Measurements from ENCODE around the gene RFLNA. TPM values are rescaled to one million over a fixed set of nuclear protein-coding genes. Genes with fewer than 3 reads are reported as not detected.

The RFLNA gene
- total and polyA plus RNA-seq, 2 of the 13 experiments (the other 11 are each of a cell fraction or from before 2014, with no cell fraction given): not detected

DNA sequence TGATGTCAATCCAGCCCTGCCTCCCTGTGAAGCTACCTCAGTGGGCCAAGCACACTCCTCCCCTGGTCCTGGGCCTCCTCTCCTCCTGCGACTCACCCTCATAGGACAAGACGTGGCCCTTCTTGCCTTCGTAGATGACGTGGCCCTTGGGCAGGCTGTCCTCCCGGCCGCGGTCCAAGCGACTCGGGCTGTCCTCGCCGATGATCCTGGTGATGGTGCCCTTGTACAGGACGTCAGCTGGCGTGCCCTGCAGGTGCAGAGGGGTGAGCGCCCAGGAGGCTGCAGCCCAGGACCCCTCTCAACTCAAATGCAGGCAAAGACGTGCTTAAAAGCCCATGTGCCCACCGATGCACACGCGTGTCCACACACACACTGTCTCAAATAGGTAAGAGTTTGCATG, 55.6 kb downstream of the RFLNA start (continued):
- TF ChIP-seq, protein P1, sequence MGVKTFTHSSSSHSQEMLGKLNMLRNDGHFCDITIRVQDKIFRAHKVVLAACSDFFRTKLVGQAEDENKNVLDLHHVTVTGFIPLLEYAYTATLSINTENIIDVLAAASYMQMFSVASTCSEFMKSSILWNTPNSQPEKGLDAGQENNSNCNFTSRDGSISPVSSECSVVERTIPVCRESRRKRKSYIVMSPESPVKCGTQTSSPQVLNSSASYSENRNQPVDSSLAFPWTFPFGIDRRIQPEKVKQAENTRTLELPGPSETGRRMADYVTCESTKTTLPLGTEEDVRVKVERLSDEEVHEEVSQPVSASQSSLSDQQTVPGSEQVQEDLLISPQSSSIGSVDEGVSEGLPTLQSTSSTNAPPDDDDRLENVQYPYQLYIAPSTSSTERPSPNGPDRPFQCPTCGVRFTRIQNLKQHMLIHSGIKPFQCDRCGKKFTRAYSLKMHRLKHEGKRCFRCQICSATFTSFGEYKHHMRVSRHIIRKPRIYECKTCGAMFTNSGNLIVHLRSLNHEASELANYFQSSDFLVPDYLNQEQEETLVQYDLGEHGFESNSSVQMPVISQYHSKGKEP (CRISPR knock-in tag; IDR thresholded peaks at IDR 0.05): no peak
- TF ChIP-seq, protein P2, sequence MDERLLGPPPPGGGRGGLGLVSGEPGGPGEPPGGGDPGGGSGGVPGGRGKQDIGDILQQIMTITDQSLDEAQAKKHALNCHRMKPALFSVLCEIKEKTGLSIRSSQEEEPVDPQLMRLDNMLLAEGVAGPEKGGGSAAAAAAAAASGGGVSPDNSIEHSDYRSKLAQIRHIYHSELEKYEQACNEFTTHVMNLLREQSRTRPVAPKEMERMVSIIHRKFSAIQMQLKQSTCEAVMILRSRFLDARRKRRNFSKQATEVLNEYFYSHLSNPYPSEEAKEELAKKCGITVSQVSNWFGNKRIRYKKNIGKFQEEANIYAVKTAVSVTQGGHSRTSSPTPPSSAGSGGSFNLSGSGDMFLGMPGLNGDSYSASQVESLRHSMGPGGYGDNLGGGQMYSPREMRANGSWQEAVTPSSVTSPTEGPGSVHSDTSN (CRISPR knock-in tag; IDR thresholded peaks at IDR 0.05): no peak

- ChIA-PET CTCF (ENCODE audit: low intra/inter-chr PET ratio, low total read pairs) (no interaction called here), POLR2A (interaction anchor here (2.9 kb wide), 1 partner anchor 38 kb away, joined by 11 read pairs; no protein-coding TSS in a partner anchor)
- H3K4me1 ChIP-seq (ENCODE audit: insufficient read depth, low read length): peaks cover 20% of the 10 kb centered on the region
- in situ Hi-C loops (cut with HindIII; ENCODE audit: extremely low pct_ligation_motif_present, low pct_unique_long_range_greater_than_20kb) (loop anchor here (10.0 kb wide), 1 partner anchor 413 kb away; no protein-coding TSS in a partner anchor), intact Hi-C loops (cut with micrococcal nuclease; ENCODE audit: unreplicated experiment) (no loop called here)
- H3K79me2 ChIP-seq (ENCODE audit: insufficient read depth, low read length): no peaks in the 10 kb centered on the region
- H3K27ac ChIP-seq (ENCODE audit: extremely low read length, insufficient read depth, low read length): no peak overlapping the region
- no peak overlapping the region for H2AFZ ChIP-seq (ENCODE audit: low read length)
- FAIRE-seq (no peak), DNase-seq (ENCODE audit: low spot score) (no peak), ATAC-seq (no peak)
- WGBS (ENCODE audit: low lambda C conversion rate): 100% methylated on average over 5 of the region's 7 CpGs
- H4K20me1 ChIP-seq (ENCODE audit: insufficient read depth, low read length): peaks cover 13% of the 10 kb centered on the region; the same call in 1 of the 2 replicates
- H3K9ac ChIP-seq (ENCODE audit: insufficient read depth, low read depth, low read length): no peak overlapping the region
- H3K4me3 ChIP-seq (replicated peaks in 1 of 3; ENCODE audit: insufficient read depth in 1 of 3, low read depth in 2 of 3, low read length in 3 of 3): no peak overlapping the region
- H3K27me3 ChIP-seq (ENCODE audit: control insufficient read depth in 1 of 2, insufficient read depth in 2 of 2, low read length in 2 of 2): no peaks in the 10 kb centered on the region
- no peak overlapping the region for H3K4me2 ChIP-seq (ENCODE audit: low read depth, low read length)
- peaks cover 22 to 59% of the 10 kb centered on the region in 2 experiments; a peak in 4 of 5 replicates for H3K36me3 ChIP-seq (replicated peaks in 1 of 2; ENCODE audit: control insufficient read depth in 1 of 2, insufficient read depth in 2 of 2, low read length in 2 of 2)
- no TSS peak for BruUV-seq (replicated peaks)
- H3K9me3 ChIP-seq (ENCODE audit: low read length): no peaks in the 10 kb centered on the region
- TF ChIP-seq SP5 (CRISPR knock-in tag; IDR thresholded peaks at IDR 0.05; ENCODE audit: borderline replicate concordance, low read depth) (no peak), CREM (IDR thresholded peaks at IDR 0.05) (no peak), CREM (CRISPR knock-in tag; IDR thresholded peaks at IDR 0.05) (no peak), SP4 (CRISPR knock-in tag; IDR thresholded peaks at IDR 0.05) (no peak), DPF2 (CRISPR knock-in tag; IDR thresholded peaks at IDR 0.05; ENCODE audit: borderline replicate concordance, low read depth) (no peak), SCMH1 (CRISPR knock-in tag; IDR thresholded peaks at IDR 0.05; ENCODE audit: borderline replicate concordance) (no peak), TEF (CRISPR knock-in tag; IDR thresholded peaks at IDR 0.05) (no peak), FOXK1 (CRISPR knock-in tag; IDR thresholded peaks at IDR 0.05; ENCODE audit: borderline replicate concordance, low read depth) (no peak), ZNF879 (CRISPR knock-in tag; IDR thresholded peaks at IDR 0.05) (no peak), PHF20 (CRISPR knock-in tag; IDR thresholded peaks at IDR 0.05) (no peak), KDM5A (IDR thresholded peaks at IDR 0.05; ENCODE audit: borderline replicate concordance, low read length) (no peak), ATF3 (CRISPR knock-in tag; IDR thresholded peaks at IDR 0.05) (no peak), LRRFIP1 (CRISPR knock-in tag; conservative IDR thresholded peaks at IDR 0.05) (no peak), CENPT (CRISPR knock-in tag; IDR thresholded peaks at IDR 0.05; ENCODE audit: low read depth) (no peak)
- TF ChIP-seq, protein P3, sequence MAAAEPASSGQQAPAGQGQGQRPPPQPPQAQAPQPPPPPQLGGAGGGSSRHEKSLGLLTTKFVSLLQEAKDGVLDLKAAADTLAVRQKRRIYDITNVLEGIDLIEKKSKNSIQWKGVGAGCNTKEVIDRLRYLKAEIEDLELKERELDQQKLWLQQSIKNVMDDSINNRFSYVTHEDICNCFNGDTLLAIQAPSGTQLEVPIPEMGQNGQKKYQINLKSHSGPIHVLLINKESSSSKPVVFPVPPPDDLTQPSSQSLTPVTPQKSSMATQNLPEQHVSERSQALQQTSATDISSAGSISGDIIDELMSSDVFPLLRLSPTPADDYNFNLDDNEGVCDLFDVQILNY (CRISPR knock-in tag; conservative IDR thresholded peaks at IDR 0.05): no peak
Observed at GRCh38 chr12:124351422-124351821, 56.5 kb downstream of the RFLNA start.
